HG02798 (cell line): ENCODE data around the gene LSM2.
"Not testable (repeated sequence)": the region's sequence is repeated elsewhere in the genome, so short reads cannot be mapped to it uniquely, and the experiment has no call there.

Experiments
- ATAC-seq: cut with Tn5 transposase; IDR thresholded peaks from one replicate; pipeline ENCODE4 v1.9.1; 2021; ENCODE audit warnings: mild to moderate bottlenecking; ENCODE audit not compliant: unreplicated experiment, poor library complexity

Gene LSM2

DNA sequence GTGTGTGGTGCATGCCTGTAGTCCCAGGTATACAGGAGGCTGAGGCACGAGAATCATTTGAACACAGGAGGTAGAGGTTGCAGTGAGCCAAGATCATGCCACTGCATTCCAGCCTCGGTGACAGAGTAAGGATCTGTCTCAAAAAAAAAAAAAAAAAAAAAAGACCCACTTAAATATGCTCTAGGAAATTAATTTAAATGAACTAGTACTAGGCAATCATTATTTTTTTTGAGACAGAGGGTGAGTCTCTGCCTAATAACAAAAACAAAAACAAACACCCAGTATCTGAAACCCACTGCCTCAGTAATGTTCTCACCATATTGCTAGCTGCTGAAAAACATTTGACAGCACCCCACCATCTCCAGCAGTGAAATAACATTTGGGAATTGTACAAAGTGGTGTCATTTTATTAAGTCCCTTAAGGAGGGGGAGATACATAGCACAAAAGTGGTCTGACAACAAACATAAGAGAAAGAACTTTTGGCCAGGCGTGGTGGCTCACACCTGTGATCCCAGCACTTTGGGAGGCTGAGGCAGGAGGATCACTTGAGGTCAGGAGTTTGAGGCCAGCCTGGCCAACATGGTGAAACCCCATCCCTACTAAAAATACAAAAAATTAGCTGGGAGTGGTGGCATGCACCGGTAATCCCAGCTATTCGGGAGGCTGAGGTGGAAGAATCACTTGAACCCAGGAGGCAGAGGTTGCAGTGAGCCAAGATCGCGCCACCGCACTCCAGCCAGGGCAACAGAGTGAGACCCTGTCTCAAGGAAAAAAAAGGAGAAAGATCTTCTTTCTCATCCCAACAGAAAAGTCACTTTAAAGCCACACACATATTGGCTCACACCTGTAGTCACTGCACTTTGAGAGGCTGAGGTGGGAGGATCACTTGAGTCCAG, 5.5 kb downstream of the LSM2 start:
- ATAC-seq, result not testable (repeated sequence)

- ATAC-seq, result no peak
Observed at GRCh38 chr6:31799781-31800180, 7.0 kb downstream of the LSM2 start.

GRCh38 chr6:31797588-31797987, 9.2 kb downstream of the LSM2 start:
- no peak for ATAC-seq

GRCh38 chr6:31796993-31797385, 9.8 kb downstream of the LSM2 start:
- ATAC-seq, result no peak

GRCh38 chr6:31795616-31796298, 11.0 kb downstream of the LSM2 start, which contains the start of gene VARS1:
Gene VARS1, minus strand, starts transcription at chr6:31795752. Its CDS starts 535 bp downstream, at chr6:31795217.
- peak; percentile 92 for ATAC-seq

- ATAC-seq, result peak; percentile 3
Observed at GRCh38 chr6:31794866-31795615, 11.7 kb downstream of the LSM2 start.

DNA sequence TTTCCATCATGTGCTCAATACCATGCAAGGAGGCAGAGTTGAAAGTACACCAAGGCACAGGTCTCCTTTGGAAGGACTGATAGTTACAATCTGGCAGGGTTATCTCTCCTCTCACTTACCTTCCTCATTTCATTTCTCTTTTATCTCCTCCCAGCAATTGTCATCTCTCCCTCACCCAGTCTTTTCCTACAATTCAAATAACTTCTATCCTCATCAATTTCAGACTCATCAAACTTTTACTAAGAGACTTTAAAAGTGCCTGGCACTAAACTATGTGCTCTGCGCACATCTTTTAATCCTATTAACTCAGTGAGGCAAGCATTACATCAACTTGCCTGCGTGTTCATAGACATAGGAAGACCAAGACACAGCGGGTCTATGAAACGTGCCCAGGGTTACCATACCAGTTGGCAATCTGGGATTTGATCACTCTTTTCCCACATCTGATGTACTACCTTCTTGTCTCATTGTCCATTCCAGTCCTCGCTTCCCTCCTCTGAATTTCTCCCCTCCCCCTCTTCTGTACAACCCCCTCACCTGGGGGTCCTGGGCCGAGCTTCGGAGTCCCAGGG, 12.4 kb downstream of the LSM2 start:
- no peak for ATAC-seq

GRCh38 chr6:31793927-31794245, 12.9 kb downstream of the LSM2 start:
- ATAC-seq, result not testable (repeated sequence)

- ATAC-seq, result no peak
Observed at GRCh38 chr6:31792761-31793171, 14.0 kb downstream of the LSM2 start.

DNA sequence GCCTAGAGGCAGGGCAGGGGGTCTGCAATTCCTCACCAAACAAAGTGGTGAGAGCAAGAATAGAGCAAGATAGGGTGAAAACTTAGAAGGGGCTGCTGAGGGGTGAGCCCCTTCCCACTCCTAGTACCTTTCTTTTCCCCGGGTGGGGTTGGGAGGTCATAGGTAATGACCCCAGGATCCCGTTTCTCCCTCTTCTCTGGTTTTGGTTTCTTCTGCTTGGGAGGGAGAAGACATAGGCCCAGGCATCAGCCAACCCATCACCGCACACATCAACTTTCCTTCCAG, 14.7 kb downstream of the LSM2 start:
- ATAC-seq, result no peak

GRCh38 chr6:31791324-31792089, 15.3 kb downstream of the LSM2 start:
- no peak for ATAC-seq

DNA sequence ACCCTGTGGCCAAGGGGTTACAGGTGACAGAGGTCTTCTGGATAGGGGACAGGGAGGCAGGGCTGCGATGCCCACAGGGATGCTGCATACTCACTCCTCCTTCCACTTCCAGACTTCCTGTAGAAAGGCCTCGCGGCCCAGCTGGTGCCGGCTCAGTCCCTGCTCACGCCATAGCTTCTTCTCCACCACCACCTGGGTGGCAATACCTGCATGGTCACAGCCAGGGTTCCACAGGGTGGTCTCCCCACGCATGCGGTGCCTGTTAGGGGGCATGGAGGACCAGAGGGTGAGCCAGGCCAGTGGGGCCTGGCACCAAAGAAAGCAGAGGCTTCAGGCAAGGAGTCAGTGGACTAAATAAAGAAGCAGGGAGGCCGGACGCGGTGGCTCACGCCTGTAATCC, 21.3 kb downstream of the LSM2 start:
- ATAC-seq, result no peak

- ATAC-seq, result no peak
Observed at GRCh38 chr6:31784098-31784925, 22.5 kb downstream of the LSM2 start.

DNA sequence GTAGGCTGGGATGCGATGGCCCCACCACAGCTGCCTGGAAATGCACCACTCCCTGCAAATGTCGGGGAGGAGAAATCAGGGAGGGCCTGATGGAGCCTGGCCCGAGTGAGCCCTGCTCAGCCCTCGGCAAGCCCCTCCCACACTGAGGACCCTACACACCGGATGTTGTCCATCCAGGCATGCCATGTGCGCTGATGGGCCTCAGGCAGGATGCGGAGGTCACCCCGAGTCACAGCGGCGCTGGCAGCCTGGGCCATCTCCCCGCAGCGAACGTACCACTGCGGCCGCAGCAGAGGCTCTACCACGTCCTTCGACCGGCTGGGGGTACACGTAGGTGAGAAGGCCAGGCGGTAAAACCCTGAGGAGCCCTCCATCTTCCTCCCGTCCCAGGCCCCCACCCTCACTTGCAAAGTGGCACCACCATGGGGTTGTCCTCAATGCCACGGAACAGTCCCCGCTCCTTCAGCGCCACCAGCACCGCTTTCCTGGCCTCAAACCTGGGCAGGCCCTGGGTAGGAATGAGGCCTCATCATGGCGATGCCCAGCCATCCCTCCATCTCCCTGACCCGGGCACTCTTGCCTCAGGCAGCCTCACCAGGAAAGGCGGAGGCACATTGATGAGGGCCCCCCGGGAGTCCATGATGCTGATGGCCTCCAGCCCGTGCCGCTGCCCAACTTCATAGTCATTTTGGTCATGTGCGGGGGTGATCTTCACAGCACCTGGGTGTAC, 24.5 kb downstream of the LSM2 start:
- no peak for ATAC-seq

- no peak for ATAC-seq
Observed at GRCh38 chr6:31781244-31782125, 25.3 kb downstream of the LSM2 start.

DNA sequence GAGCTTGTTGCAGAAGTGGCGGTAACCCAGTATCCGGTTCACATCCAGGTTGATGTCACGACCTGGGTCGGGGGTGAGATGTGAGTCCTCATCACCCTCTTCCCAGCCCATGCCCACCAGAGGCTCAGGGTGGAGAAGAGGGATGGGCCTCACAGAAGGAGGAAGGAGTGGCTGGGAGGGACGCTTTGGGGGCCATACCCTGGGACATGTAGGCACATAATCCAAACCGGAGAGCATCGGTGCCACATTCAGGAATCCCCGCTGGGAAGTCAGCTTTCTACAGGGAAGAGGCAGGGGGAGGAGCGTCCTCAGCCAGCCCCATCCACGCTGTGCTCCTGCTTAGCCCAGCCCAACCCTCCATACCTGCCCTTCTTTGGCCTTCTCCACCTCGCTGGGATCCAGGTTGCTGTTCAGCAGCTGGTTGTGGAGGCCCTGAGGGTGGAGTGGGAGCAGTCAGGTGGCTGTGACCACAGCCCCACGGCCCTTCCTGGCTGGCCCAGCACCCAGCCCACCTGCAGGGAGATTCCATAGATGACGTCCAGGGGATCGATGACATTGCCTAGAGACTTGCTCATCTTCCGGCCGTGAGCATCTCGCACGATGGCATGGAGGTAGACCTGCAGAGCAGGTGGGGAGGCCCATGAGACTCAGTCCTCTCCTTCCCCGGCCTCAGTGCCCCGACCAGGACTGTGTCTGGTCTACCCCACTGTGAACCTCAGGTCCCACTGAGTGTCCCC, 26.1 kb downstream of the LSM2 start:
- no peak for ATAC-seq

DNA sequence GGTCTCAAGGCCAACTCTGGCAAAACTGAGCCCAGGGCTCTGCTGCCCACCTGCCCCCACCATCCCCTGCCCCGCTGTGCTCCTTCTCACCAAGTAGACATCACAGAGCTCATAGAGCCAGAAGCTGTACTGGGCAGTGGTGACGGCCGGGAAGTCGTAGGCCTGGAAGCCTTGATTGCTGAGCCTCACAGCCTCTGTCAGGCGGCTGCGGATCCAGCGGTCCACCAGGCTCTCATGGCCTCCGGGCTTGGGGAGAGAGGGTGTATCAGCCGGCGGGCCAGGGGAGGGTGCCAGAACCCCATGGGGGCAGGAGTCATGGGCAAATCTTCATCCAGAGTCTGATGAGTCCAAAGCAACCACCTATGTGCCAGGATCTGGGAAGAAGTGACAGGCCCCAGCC, 26.9 kb downstream of the LSM2 start:
- ATAC-seq, result no peak
